Colonic mucosa (tissue), 4 donors: ENCODE data around the gene PLB1. TPM values are rescaled to one million over a fixed set of nuclear protein-coding genes. Genes with fewer than 3 reads are reported as not detected.

ENCODE experiments used
- DNase-seq: peaks from one replicate; pipeline ENCODE4 v3.0.0-alpha.2; 2020
- H3K27ac ChIP-seq: fragments of 200-600 bp; one replicate; pipeline ENCODE4 v1.8.0; 2021
- H3K27me3 ChIP-seq: fragments of 200-600 bp; one replicate; pipeline ENCODE4 v1.8.0; 2021
- H3K36me3 ChIP-seq: fragments of 200-600 bp; one replicate; pipeline ENCODE4 v1.8.0; 2021
- H3K4me1 ChIP-seq: fragments of 200-600 bp; one replicate; pipeline ENCODE4 v1.8.0; 2021; ENCODE audit warnings: mild to moderate bottlenecking
- H3K4me3 ChIP-seq: fragments of 200-600 bp; one replicate; pipeline ENCODE4 v1.8.0; 2021
- H3K9ac ChIP-seq, 2 donors: one replicate each; pipeline ENCODE4 v1.7.0; 2013; ENCODE audit warnings: control low read depth in 2 of 2, low read depth in 2 of 2, low read length in 2 of 2
- H3K9me3 ChIP-seq: fragments of 200-600 bp; one replicate; pipeline ENCODE4 v1.8.0; 2021
- CTCF ChIP-seq: fragments of 200-600 bp; IDR thresholded peaks from one replicate; pipeline ENCODE4 v1.8.0; 2022; ENCODE audit warnings: antibody characterized with exemption, mild to moderate bottlenecking
- intact Hi-C: fragments of 100-400 bp; cut with DNase I; formaldehyde crosslinking; loops from one replicate; pipeline ENCODE4 v1.14.1; 2022
- total RNA-seq, 2 donors: library from RNA; stranded (reverse); fragmentation: NEBNext Ultra II Directional in 1 of 2; extraction: Animal tissue kit (Norgen Biotek cat#: 25700) in 1 of 2; gene quantifications; one replicate each; pipeline ENCODE4 v1.2.1, GENCODE V29; 2021
- donor health status: healthy.
- donor health status: DM: no; HTN: no; CAD: no.
- donor health status: DM: no; HTN: no; CAD: no.

Gene PLB1
- total RNA-seq, 2 donors from 2014 or later = 1.3 to 3.0 TPM

DNA sequence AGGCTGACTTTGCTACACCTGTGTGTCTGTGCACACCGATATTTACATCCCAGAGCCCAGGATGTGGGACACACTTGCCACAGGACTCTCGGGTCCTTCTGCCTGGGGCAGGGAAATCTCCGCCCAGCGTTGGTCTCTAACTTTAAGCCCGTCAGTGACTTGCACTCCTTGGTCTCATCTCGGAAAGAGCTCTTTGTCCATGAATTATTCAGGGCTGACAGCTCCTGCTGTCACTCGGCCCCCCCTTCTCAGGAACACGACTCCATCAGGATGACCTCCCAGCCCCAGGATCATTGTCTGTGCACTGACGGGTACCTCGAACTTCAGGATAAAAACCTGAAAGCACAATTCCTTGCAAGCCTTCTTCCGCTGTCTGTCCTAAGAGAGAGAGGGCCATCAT lies 26.6 kb downstream of the PLB1 start:
- TF ChIP-seq CTCF = no peak
- H3K27me3 ChIP-seq = no peaks in the 10 kb centered on the region
- no peak for DNase-seq
- H3K9me3 ChIP-seq = no peaks in the 10 kb centered on the region
- H3K27ac ChIP-seq = no peak overlapping the region
- no peak overlapping the region for H3K9ac ChIP-seq
- H3K36me3 ChIP-seq = no peaks in the 10 kb centered on the region
- no peaks in the 10 kb centered on the region for H3K4me1 ChIP-seq
- no peak overlapping the region for H3K4me3 ChIP-seq
- intact Hi-C loops = no loop called here

GRCh38 chr2:28523902-28524301 lies 28.0 kb downstream of the PLB1 start:
- no peaks in the 10 kb centered on the region for H3K36me3 ChIP-seq
- H3K27me3 ChIP-seq = no peaks in the 10 kb centered on the region
- intact Hi-C loops = no loop called here
- TF ChIP-seq CTCF = no peak
- no peak for DNase-seq
- no peak overlapping the region for H3K4me3 ChIP-seq
- no peaks in the 10 kb centered on the region for H3K4me1 ChIP-seq
- H3K9ac ChIP-seq = no peak overlapping the region
- no peak overlapping the region for H3K27ac ChIP-seq
- H3K9me3 ChIP-seq = no peaks in the 10 kb centered on the region

- H3K9me3 ChIP-seq = no peaks in the 10 kb centered on the region
- DNase-seq = no peak
- no peaks in the 10 kb centered on the region for H3K27me3 ChIP-seq
- no peak overlapping the region for H3K27ac ChIP-seq
- H3K4me1 ChIP-seq = no peaks in the 10 kb centered on the region
- intact Hi-C loops = no loop called here
- no peak overlapping the region for H3K4me3 ChIP-seq
- no peak for TF ChIP-seq CTCF
- no peak overlapping the region for H3K9ac ChIP-seq
- no peaks in the 10 kb centered on the region for H3K36me3 ChIP-seq
Measured at GRCh38 chr2:28525481-28525880, 29.6 kb downstream of the PLB1 start.

- no peak for DNase-seq
- intact Hi-C loops = no loop called here
- no peak overlapping the region for H3K27ac ChIP-seq
Measured at GRCh38 chr2:28526527-28527132, 30.8 kb downstream of the PLB1 start.

DNA sequence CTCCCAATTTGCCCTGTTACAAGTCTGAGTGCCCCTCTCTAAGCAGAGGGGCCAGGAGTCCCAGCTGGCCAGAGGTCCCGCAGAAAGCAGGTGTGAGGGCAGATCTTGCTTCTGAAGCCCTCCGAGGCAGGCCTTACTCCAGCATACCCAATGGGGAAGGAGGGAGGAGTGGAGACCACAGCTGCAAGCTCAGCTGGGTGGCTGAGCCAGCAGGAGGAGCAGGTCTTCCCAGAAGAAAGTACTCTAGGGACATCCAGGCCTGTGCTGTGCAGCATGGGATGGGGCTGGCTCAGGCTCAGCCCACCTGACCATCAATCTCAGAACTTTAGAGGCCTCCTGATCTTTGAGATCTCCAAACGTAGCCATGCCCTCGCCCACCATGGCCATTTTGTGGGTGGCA lies 31.3 kb downstream of the PLB1 start:
- no peak overlapping the region for H3K27ac ChIP-seq
- no peaks in the 10 kb centered on the region for H3K27me3 ChIP-seq
- H3K36me3 ChIP-seq = no peaks in the 10 kb centered on the region
- intact Hi-C loops = no loop called here
- H3K4me1 ChIP-seq = no peaks in the 10 kb centered on the region
- no peaks in the 10 kb centered on the region for H3K9me3 ChIP-seq
- DNase-seq = no peak
- no peak overlapping the region for H3K4me3 ChIP-seq
- H3K9ac ChIP-seq = no peak overlapping the region
- TF ChIP-seq CTCF = no peak

More at GRCh38 chr2:28526527-28527132, 30.8 kb downstream of the PLB1 start:
- H3K4me1 ChIP-seq = no peaks in the 10 kb centered on the region
- no peak overlapping the region for H3K4me3 ChIP-seq
- no peaks in the 10 kb centered on the region for H3K27me3 ChIP-seq
- H3K36me3 ChIP-seq = no peaks in the 10 kb centered on the region
- no peak overlapping the region for H3K9ac ChIP-seq
- H3K9me3 ChIP-seq = no peaks in the 10 kb centered on the region
- no peak for TF ChIP-seq CTCF
